DND-41 (cell line): Measurements from ENCODE around the gene TIAL1.
"Not testable (repeated sequence)": the region's sequence is repeated elsewhere in the genome, so short reads cannot be mapped to it uniquely, and the experiment has no call there.

Experiments
- EZH2 ChIP-seq: IDR thresholded peaks from 3 replicates; pipeline ENCODE4 v1.6.1; 2012; ENCODE audit warnings: borderline replicate concordance, low read depth, mild to moderate bottlenecking, moderate library complexity, low read length, inconsistent platforms; ENCODE audit not compliant: severe bottlenecking
- TF ChIP-seq, protein P1 (sequence below): IDR thresholded peaks from 2 replicates; pipeline ENCODE4 v1.5.1; 2012; ENCODE audit warnings: borderline replicate concordance, low read length, moderate library complexity, mild to moderate bottlenecking; ENCODE audit not compliant: poor library complexity, severe bottlenecking; ENCODE audit errors: extremely low read depth

DNA sequence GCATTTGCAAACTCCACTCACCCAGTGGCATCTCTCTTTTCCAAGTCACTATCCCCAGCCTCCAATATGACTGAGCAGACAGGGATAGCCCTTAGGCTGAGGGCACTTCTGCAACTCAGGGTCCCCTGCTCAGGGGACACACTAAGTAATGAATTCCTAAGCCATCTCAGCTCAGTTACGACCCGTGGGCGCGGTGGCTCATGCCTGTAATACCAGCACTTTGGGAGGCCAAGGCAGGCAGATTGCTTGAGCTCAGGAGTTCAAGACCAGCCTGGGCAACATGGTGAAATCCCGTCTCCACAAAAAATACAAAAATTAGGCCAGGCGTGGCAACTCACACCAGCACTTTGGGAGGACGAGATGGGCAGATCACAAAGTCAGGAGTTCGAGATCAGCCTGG is 64.5 kb downstream of the TIAL1 start:
- TF ChIP-seq, protein P1, sequence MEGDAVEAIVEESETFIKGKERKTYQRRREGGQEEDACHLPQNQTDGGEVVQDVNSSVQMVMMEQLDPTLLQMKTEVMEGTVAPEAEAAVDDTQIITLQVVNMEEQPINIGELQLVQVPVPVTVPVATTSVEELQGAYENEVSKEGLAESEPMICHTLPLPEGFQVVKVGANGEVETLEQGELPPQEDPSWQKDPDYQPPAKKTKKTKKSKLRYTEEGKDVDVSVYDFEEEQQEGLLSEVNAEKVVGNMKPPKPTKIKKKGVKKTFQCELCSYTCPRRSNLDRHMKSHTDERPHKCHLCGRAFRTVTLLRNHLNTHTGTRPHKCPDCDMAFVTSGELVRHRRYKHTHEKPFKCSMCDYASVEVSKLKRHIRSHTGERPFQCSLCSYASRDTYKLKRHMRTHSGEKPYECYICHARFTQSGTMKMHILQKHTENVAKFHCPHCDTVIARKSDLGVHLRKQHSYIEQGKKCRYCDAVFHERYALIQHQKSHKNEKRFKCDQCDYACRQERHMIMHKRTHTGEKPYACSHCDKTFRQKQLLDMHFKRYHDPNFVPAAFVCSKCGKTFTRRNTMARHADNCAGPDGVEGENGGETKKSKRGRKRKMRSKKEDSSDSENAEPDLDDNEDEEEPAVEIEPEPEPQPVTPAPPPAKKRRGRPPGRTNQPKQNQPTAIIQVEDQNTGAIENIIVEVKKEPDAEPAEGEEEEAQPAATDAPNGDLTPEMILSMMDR: not testable (repeated sequence)
- TF ChIP-seq EZH2: not testable (repeated sequence)
